Measurements from ENCODE around the gene CANT1.
"Not testable (repeated sequence)": the region's sequence is repeated elsewhere in the genome, so short reads cannot be mapped to it uniquely, and the experiment has no call there.

CANT1 gene

GRCh38 chr17:78966123-78966813, 43.3 kb downstream of the CANT1 start:
- DNase-seq (ENCODE audit: extremely low read depth in 1 of 2, low read depth in 1 of 2): no peak

GRCh38 chr17:78965491-78965924, 44.1 kb downstream of the CANT1 start:
- DNase-seq (ENCODE audit: extremely low read depth in 1 of 2, low read depth in 1 of 2): no peak

- DNase-seq (ENCODE audit: extremely low read depth in 1 of 2, low read depth in 1 of 2): no peak
Observed at GRCh38 chr17:78963378-78963777, 46.2 kb downstream of the CANT1 start.

DNA sequence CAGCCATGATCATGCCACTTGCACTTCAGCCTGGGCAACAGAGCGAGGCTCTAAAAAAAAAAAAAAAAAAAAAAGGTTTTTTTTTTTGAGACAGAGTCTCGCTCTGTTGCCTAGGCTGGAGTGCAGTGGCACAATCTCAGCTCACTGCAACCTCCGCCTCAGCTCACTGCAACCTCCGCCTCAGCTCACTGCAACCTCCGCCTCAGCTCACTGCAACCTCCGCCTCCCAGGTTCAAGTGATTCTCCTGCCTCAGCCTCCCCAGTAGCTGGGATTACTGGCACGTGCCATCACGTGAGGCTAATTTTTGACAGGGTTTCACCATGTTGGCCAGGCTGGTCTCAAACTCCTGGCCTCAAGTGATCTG, 46.6 kb downstream of the CANT1 start:
- not testable (repeated sequence) for DNase-seq (ENCODE audit: extremely low read depth in 1 of 2, low read depth in 1 of 2)

DNA sequence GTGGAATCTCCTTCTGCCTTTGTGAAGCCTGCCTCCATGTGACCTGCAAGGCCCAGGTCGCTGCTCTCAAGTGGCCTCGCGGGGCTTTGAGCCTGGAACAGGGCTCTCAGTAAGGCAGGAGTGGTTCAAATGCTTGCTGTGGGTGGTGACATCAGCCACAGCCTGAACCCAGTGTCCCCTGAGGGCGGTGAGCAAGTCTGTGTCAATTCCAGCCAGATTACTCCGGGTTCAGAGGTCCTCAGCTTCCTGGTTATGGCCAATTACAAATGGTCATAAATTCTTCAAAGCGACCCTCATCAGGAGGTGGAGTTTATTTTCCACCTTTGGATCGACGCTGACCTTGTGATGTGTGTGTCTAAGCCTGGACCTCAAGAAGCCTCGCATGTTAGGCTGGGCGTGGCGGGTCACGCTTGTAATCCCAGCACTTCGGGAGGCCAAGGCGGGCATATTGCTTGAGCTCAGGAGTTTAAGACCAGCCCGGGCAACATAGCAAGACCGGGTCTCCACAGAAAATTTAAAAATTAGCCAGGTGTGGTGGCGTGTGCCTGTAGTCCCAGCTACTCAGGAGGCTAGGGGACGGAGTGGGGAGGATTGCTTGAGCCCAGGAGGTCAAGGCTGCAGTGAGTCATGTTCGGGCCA, 47.1 kb downstream of the CANT1 start:
- no peak for DNase-seq (ENCODE audit: extremely low read depth in 1 of 2, low read depth in 1 of 2)

- no peak for DNase-seq (ENCODE audit: extremely low read depth in 1 of 2, low read depth in 1 of 2)
Observed at GRCh38 chr17:78961571-78961970, 48.0 kb downstream of the CANT1 start.

- DNase-seq (ENCODE audit: extremely low read depth in 1 of 2, low read depth in 1 of 2): no peak
Observed at GRCh38 chr17:78960928-78961327, 48.6 kb downstream of the CANT1 start.

- no peak for DNase-seq (ENCODE audit: extremely low read depth in 1 of 2, low read depth in 1 of 2)
Observed at GRCh38 chr17:78959803-78960202, 49.8 kb downstream of the CANT1 start.

GRCh38 chr17:78958641-78959127, 50.9 kb downstream of the CANT1 start:
- DNase-seq (ENCODE audit: extremely low read depth in 1 of 2, low read depth in 1 of 2): no peak

GRCh38 chr17:78957128-78957527, 52.4 kb downstream of the CANT1 start:
- no peak for DNase-seq (ENCODE audit: extremely low read depth in 1 of 2, low read depth in 1 of 2)

DNA sequence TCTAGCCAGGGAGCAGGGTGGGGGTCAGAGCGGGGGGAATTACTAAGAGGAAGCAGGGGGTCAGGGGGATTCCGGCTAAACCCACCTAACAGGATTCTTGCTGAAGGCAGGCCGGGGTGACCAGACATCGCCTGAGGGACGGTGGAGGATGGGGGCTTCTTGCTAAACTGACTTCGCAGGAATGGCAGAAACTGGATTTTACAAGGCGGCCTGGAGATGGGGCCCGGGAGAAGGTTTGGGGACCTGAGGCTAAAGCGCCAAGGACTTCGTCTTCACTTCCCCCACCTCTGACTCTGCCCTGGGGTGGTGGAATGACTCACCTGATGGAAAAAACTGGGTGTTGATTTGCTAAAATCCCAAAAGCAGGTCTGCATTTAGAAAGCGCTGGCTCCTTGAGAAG, 53.3 kb downstream of the CANT1 start:
- no peak for DNase-seq (ENCODE audit: extremely low read depth in 1 of 2, low read depth in 1 of 2)

DNA sequence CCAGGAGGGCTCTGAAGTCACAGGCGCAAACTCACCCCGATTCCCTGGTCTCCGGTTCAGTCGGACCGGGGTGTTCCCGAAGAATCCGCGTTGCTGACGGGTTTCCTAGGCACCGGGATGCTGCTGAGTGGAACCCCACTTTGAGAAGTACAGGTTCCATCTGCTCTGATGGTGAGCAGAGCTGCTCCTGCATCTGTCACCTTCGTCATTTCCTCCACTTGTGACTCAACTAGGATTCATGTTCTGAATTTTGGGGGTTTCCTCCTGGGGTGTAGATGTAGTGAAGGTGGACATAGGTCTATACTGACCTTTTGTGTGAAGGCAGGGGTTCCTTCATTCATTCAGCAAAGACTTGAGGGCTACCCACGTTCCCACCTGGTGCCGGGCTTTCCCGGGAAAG, 54.9 kb downstream of the CANT1 start:
- DNase-seq (ENCODE audit: extremely low read depth in 1 of 2, low read depth in 1 of 2): no peak

DNA sequence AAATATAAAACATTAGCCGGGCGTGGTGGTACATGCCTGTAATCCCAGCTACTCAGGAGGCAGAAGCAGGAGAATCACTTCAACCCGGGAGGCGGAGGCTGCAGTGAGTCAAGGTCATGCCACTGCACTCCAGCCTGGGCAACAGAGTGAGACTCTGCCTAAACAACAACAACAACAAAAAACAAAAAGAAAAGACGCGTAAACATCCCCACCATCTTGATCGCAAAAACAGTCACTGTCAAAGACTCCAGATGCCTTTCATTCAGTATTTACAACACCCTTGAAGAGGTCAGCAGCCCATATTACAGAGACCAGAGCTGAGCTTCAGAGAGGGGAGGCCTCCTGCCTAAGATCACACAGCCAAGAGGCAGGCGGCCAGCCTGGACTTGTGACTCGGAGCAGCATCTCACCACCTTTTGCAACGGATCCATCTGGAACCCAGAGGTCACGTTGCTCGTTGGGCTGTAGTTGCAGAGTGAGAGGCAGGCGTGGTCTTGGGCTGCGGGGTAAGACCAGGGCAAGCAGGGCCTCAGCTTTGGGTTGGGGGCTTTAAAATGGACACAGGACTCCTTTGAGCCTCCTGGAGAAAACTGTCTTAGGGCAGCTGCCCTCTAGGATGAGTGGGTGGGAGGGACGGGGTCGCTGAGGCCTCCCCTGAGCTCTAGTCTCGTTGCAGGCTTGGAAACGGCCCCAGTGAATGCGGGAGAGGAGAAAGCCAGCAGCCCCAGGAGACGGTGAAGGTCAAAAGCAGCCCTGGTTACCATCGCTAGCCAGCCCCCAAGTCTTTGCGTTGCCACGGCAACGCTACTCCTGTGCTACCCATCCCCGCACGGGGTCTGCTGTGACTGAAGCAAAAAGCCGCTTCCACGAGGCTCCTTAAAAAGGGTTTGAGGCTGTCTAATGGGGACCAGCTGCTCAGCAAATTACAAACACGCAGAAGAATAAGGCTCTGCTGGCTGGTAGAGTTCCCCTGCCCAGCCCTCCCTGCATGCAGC, 55.9 kb downstream of the CANT1 start:
- DNase-seq (ENCODE audit: extremely low read depth in 1 of 2, low read depth in 1 of 2): no peak

- DNase-seq (ENCODE audit: extremely low read depth in 1 of 2, low read depth in 1 of 2): no peak
Observed at GRCh38 chr17:78952706-78953105, 56.9 kb downstream of the CANT1 start.

DNA sequence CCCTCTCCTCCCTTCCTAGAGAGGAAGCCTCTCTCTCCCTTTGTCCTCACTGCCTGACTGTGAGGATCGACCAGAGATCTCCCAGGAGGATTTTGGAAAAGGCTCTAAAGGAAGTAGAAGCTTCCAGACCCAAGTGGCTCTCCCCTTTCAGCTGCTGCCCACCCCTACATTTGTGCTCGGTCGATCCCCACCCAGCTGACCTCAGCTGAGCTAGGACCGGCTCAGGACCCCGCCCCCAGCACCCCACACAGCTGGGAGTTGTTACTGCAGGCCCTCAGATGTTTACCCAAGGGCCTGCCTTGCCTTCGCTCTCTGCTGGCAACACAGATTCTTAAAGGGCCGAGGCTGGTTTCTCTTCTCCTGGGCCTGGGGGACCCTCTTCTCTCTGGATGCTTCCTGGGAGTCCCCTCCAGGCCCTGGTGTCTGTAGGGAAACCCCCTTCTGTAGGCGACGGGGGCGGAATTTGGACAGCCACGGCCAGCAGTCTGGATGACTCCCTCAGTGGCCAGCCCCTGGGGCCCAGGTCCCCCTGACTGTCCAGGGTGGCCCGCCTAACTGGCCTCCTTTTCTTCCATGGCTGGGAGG, 57.5 kb downstream of the CANT1 start:
- DNase-seq (ENCODE audit: extremely low read depth in 1 of 2, low read depth in 1 of 2): no peak

GRCh38 chr17:78950870-78951269, 58.7 kb downstream of the CANT1 start:
- DNase-seq (ENCODE audit: extremely low read depth in 1 of 2, low read depth in 1 of 2): no peak

GRCh38 chr17:78947235-78948149, 62.1 kb downstream of the CANT1 start:
- no peak for DNase-seq (ENCODE audit: extremely low read depth in 1 of 2, low read depth in 1 of 2)

- DNase-seq (ENCODE audit: extremely low read depth in 1 of 2, low read depth in 1 of 2): no peak
Observed at GRCh38 chr17:78946631-78947030, 62.9 kb downstream of the CANT1 start.

DNA sequence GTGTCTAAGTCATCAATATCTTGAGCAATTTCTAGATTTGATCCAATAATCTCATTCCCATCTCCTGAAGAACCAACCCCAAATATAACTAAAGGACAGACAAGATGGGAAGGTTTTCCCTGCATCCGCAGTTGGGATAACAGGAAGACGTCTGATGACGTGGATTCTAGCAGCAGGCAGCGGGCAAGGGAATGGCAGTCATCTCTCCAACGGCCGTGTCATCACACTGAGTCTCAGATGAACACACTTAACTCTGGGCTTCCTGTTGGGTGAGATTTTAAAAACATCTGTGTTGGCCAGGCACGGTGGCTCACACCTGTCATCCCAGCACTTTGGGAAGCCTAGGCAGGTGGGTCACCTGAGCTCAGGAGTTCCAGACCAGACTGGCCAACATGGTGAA, 63.4 kb downstream of the CANT1 start:
- no peak for DNase-seq (ENCODE audit: extremely low read depth in 1 of 2, low read depth in 1 of 2)

- not testable (repeated sequence) for DNase-seq (ENCODE audit: extremely low read depth in 1 of 2, low read depth in 1 of 2)
Observed at GRCh38 chr17:78945455-78945854, 64.1 kb downstream of the CANT1 start.

Measured in activated CD8-positive, alpha-beta memory T cell treated with anti-CD3 and anti-CD28 coated beads for 1 hour (primary cell).